ENCODE measurements around the gene DSCAM.

The DSCAM gene

DNA sequence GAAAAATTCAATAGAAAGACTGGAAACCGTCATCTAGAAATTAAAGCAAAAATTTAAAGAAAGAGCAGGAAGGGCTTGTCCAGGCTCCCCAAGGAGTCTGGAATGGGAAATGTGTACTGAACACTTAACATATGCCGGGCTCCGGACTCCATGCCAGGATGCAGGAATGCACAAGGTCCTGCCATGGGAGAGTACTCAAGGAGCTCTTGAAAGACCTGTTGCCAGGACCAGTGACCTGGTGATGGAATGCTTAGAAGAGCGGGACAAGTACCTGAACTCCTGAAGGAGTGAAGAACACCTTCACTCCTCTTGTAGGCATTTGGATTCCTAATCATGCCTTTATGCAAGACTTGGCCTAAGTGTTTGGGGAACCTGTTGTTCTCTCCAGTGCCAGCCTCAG is 16.9 kb upstream of the DSCAM start:
- no peak for TF ChIP-seq CTCF (IDR thresholded peaks at IDR 0.05; ENCODE audit: low read length, missing control alignments)
- no peak for DNase-seq (ENCODE audit: low read depth)
- no peak overlapping the region for H3K4me3 ChIP-seq (replicated peaks; ENCODE audit: low read depth, low read length)

GRCh38 chr21:40858517-40858916 is 11.6 kb upstream of the DSCAM start:
- TF ChIP-seq CTCF (IDR thresholded peaks at IDR 0.05; ENCODE audit: low read length, missing control alignments): no peak
- no peak overlapping the region for H3K4me3 ChIP-seq (replicated peaks; ENCODE audit: low read depth, low read length)
- no peak for DNase-seq (ENCODE audit: low read depth)

DNA sequence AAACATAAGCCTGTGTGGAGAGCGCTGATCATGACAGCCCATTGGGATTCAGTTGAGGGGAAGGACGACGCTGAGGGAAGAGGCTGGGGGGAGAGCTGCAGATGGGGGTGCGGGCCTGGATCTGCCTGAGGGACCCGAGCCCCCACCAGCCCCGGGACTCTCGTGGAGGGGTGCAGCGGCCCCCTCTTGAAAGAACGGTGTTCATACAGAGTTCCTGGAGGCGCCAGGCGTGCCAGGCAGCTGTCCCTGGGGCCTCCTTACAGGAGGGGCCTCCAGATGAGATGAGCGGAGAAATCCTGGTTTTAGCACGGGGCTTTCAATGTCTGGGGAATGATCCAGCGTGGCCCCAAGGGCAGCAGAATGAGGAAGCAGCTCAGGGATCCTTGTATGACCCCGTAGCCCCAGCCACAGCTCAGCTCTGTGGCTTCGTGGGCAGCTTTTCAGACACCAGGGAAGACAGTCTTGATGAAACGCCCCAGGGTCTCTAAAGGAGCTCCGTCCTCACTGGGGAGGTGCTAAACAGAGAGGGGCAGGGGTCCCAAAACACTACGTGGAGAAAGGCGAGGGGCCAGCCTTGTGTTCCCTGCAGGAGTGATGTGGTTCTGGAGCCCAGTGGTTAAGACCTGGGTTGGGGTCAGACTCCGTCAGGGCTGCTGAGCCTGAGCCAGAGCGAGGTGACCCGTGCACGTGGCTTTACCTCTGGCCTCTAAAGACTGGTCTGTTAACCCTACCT is 7.2 kb upstream of the DSCAM start:
- no peak for TF ChIP-seq CTCF (IDR thresholded peaks at IDR 0.05; ENCODE audit: low read length, missing control alignments)
- H3K4me3 ChIP-seq (replicated peaks; ENCODE audit: low read depth, low read length): no peak overlapping the region
- DNase-seq (ENCODE audit: low read depth): no peak

DNA sequence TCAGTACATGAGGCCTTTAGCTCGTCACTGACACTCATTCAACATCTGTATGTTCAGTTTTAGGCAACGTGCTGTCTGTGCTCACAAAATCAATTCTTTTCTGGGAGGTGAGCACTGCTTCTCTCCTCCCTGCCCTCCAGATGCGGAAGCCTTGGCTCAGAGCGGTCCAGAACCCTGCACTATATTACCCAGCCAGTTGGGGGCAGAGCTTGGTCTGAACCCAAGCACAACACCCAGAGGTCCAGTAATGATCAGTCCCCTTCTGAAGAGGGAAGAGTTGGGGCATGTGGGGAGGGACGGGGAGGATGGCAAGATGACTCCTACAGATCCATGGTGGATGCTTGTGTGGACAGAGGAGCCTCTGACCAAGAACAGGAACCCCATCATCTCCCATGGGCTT is 5.6 kb upstream of the DSCAM start:
- no peak overlapping the region for H3K4me3 ChIP-seq (replicated peaks; ENCODE audit: low read depth, low read length)
- no peak for TF ChIP-seq CTCF (IDR thresholded peaks at IDR 0.05; ENCODE audit: low read length, missing control alignments)
- no peak for DNase-seq (ENCODE audit: low read depth)

DNA sequence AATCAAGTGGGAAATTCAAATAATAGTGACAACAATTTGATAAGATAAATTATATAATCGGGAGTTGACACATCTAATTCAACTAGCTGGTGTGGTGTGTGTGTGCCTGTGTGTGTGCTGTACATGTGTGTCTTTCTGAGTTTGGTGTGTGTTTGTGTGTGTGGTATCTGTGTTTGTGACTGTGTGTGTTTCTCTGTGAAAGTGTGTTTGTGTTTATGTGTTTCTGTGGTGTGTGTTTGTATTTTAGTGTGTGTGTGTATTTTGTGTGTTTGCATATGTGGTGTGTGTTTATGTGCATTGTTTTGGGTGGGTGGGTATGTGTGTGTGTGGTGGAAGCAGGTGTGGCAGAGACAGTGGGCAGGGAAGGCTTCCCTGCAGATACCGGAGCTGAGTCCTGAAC is 4.8 kb upstream of the DSCAM start:
- no peak for TF ChIP-seq CTCF (IDR thresholded peaks at IDR 0.05; ENCODE audit: low read length, missing control alignments)
- no peak overlapping the region for H3K4me3 ChIP-seq (replicated peaks; ENCODE audit: low read depth, low read length)
- DNase-seq (ENCODE audit: low read depth): no peak

DNA sequence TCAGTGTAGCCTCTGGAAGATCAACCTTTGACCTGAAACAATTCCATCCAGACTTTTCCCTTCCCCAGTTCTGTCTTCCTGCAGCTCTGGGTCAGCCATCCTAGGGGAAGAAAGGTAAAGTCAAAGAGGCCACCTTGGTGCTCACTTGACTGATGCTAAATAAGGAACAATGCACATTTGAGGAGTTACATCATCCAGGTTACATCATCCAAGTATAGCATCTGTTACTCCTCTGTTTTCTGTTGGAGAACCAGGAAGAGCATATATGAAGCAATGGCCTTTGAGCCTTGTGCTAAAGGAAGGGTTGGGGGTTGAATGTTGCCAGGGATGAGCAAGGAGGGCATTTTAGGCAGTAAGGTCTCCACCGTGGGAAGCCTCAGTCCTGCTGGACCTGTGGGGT is 3.1 kb upstream of the DSCAM start:
- no peak for TF ChIP-seq CTCF (IDR thresholded peaks at IDR 0.05; ENCODE audit: low read length, missing control alignments)
- no peak overlapping the region for H3K4me3 ChIP-seq (replicated peaks; ENCODE audit: low read depth, low read length)
- no peak for DNase-seq (ENCODE audit: low read depth)

GRCh38 chr21:40847951-40848350 is 993 bp upstream of the DSCAM start:
- no peak overlapping the region for H3K4me3 ChIP-seq (replicated peaks; ENCODE audit: low read depth, low read length)
- TF ChIP-seq CTCF (IDR thresholded peaks at IDR 0.05; ENCODE audit: low read length, missing control alignments): no peak
- DNase-seq (ENCODE audit: low read depth): no peak
